ENCODE measurements around the gene RHD.
A peak's percentile ranks its signal among the peaks of the same experiment; 100 is the strongest.
"Not testable (repeated sequence)": the region's sequence is repeated elsewhere in the genome, so short reads cannot be mapped to it uniquely, and the experiment has no call there.

The RHD gene

DNA sequence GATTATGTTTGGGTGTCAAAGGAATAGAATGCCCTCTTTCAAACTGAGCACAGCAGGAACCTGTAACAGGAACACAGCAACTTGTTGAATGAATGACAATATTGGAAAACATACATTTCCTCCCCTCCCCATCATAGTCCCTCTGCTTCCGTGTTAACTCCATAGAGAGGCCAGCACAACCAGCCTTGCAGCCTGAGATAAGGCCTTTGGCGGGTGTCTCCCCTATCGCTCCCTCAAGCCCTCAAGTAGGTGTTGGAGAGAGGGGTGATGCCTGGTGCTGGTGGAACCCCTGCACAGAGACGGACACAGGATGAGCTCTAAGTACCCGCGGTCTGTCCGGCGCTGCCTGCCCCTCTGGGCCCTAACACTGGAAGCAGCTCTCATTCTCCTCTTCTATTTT is at the start of gene RHD:
Gene RHD, plus strand, starts transcription at position 272 of the 400 bp plus-strand sequence. Its CDS starts 39 bp downstream, at position 311.
- not testable (repeated sequence) for TF ChIP-seq CEBPB (IDR thresholded peaks at IDR 0.05); NFIC (IDR thresholded peaks at IDR 0.05); REST (IDR thresholded peaks at IDR 0.05; ENCODE audit: low read depth)

DNA sequence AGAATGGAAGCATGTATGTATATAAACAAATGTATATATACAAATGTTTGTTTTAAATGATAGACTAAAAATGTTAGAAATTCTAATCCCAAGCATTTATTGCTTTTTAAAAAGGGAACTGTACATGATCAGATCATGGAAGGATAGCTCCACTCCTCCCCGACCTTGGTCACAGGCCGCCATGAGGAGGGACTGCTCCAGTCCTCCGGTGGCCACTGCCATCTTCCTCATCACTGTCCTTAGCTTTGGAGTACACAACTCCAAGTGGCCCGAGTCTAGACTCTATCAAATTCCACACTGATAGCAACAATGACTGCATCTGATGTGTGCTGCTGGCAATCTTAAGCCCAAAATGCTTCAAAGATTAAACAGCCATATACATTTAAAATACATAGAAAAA is 49.7 kb upstream of the RHD start:
- no peak for TF ChIP-seq TEAD4 (IDR thresholded peaks at IDR 0.05)
- no peak for TF ChIP-seq REST (IDR thresholded peaks at IDR 0.05; ENCODE audit: low read depth)
- no peak for TF ChIP-seq CREB1 (IDR thresholded peaks at IDR 0.05; ENCODE audit: low read depth)
- no peak for TF ChIP-seq USF1 (IDR thresholded peaks at IDR 0.05)
- TF ChIP-seq EP300 (IDR thresholded peaks at IDR 0.05; ENCODE audit: borderline replicate concordance) = no peak
- TF ChIP-seq, protein P1, sequence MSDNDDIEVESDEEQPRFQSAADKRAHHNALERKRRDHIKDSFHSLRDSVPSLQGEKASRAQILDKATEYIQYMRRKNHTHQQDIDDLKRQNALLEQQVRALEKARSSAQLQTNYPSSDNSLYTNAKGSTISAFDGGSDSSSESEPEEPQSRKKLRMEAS (IDR thresholded peaks at IDR 0.05) = no peak

DNA sequence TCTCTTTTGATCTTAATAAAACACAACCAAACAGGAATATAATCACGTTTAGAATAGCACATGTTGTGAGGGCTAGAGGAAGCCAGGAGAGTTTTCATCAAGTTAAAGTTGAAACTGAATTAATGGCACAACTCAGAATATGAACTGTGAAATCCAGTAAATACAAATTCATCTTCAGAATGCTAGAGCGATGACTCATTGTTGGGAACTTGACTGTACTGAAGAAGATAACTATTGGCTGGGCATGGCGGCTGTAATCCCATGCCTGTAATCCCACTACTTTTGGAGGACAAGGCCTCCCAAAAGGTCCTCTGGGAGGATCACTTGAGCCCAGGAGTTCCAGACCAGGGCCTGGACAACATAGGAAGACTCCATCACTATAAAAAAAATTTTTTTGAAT is 48.8 kb upstream of the RHD start:
- TF ChIP-seq EP300 (IDR thresholded peaks at IDR 0.05; ENCODE audit: borderline replicate concordance) = no peak
- TF ChIP-seq EGR1 (IDR thresholded peaks at IDR 0.05) = no peak

DNA sequence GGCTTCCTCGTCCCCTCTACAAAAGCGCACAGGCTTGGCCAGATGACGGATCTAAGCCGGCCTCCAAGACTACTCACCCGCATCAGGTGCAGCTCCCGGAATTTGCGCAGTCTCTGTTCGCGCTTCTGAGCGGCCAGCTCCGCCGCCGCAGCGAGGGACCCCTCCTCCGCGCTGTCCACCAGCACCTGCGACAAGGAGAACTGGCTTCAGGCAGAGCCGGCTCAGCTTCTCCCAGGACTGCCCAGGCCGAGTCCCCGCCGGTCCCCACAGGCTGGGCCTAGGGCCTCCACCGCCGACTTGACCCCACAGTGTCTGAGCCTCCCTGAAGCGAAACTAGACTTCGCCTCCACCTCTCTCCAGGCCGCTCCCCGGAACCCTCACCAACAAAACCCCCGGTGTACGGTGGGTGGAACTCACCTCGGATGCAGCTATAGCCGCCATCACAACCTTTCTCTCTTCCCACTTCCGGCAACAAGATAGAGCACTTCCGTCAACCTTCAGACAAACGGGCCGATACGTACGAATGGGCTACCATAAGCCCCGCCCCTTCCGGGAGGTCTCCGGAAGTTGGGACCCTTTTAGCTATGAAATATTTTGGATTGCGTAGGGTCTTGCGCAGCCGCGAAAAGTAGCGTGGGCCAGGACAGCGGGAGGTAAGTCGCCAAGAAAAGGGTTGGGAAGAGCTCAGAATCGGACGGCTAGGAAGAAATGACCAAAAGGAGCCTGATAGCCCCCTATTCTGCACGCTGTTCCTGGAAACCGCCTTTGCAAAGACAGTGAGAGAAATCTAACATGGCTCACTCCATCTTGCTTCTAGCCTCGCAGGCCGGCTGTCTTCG is 40.1 kb upstream of the RHD start, which contains the start of gene SYF2:
Gene SYF2, minus strand, starts transcription at position 476 of the 839 bp plus-strand sequence. Its CDS starts 35 bp downstream, at position 441.
- TF ChIP-seq NFIC (IDR thresholded peaks at IDR 0.05) (0 out of 2 replicates have a peak, but pooled peaks have one; percentile 16), CEBPB (IDR thresholded peaks at IDR 0.05) (peak; percentile 64; the same call in 1 of the 2 replicates), TCF12 (IDR thresholded peaks at IDR 0.05; ENCODE audit: low read depth) (peak; percentile 45; the same call in 1 of the 2 replicates), EGR1 (IDR thresholded peaks at IDR 0.05) (peak; percentile 43; the same call in 1 of the 2 replicates), YY1 (IDR thresholded peaks at IDR 0.05; ENCODE audit: low read depth) (peak; percentile 90), ZBTB7A (IDR thresholded peaks at IDR 0.05; ENCODE audit: low read depth) (peak; percentile 94), TAF1 (IDR thresholded peaks at IDR 0.05; ENCODE audit: low read depth) (peak; percentile 80), REST (IDR thresholded peaks at IDR 0.05; ENCODE audit: low read depth) (no peak), TEAD4 (IDR thresholded peaks at IDR 0.05) (peak; percentile 45), USF1 (IDR thresholded peaks at IDR 0.05) (no peak), EP300 (IDR thresholded peaks at IDR 0.05; ENCODE audit: borderline replicate concordance) (no peak), CREB1 (IDR thresholded peaks at IDR 0.05; ENCODE audit: low read depth) (peak; percentile 55), RAD21 (IDR thresholded peaks at IDR 0.05; ENCODE audit: low read depth) (no peak), FOXM1 (IDR thresholded peaks at IDR 0.05; ENCODE audit: borderline replicate concordance, low read depth) (no peak)
- TF ChIP-seq, protein P1 (IDR thresholded peaks at IDR 0.05) = peak; percentile 63
